GM21528 (cell line): ENCODE measurements around the gene ZNF607.

Source experiments
- ATAC-seq: cut with Tn5 transposase; IDR thresholded peaks from one replicate; pipeline ENCODE4 v1.9.1; 2021; ENCODE audit warnings: mild to moderate bottlenecking, moderate library complexity; ENCODE audit not compliant: unreplicated experiment, low FRiP score

Gene ZNF607

DNA sequence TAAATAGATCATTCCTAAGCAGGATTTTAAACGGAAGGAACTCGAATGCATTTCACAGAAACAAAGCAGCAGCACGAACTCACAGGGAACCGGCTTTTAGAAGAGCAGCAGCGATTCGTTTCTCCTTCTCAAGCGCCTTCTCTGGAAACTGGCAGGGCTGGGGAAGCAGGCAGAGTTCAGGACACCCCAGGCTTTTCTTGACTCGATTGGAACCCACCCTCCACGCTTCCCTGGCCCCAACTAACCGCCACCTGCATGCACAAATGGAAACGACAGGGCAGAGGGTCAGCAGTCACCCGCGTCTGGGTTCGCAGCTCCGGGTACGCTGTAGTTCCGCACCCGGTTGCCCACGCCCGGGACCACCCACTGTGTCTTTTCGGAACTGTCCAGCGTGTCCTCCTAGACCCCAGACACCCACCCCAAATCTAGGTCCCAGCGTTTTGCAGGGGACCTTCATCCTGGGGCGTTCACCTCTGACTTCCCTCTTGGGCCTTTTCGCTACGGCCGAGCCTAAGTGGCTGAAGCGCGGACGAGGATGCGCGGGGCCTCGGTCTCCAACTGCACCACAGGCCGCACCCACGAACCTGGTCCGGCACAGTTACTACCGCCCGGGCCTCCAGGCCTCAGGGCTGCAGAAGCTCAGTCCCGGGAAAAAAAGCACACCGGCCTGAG lies 64.8 kb downstream of the ZNF607 start:
- ATAC-seq = peak; percentile 49

- ATAC-seq = no peak
These were observed 65.4 kb downstream of the ZNF607 start for GRCh38 chr19:37654118-37654517.
